ENCODE measurements around the gene KIF9.

- no peak for TF ChIP-seq CTCF (IDR thresholded peaks at IDR 0.05)
- no peak for TF ChIP-seq EP300 (IDR thresholded peaks at IDR 0.05)
Measured at GRCh38 chr3:47306022-47306421, 23.4 kb upstream of the KIF9 start.
